Panc1 (cell line): Measurements from ENCODE around the gene MPND.

ENCODE experiments used
- CTCF ChIP-seq: fragments of 450-650 bp; IDR thresholded peaks from 2 replicates; pipeline ENCODE4 v1.5.1; 2017; ENCODE audit warnings: mild to moderate bottlenecking
- TCF7L2 ChIP-seq: IDR thresholded peaks from 2 replicates; pipeline ENCODE4 v1.6.1; 2011; ENCODE audit warnings: mild to moderate bottlenecking, low read depth, low read length, inconsistent platforms

GRCh38 chr19:4399812-4400134 is 56.4 kb downstream of the MPND start:
- no peak for TF ChIP-seq TCF7L2
- TF ChIP-seq CTCF = no peak
